HUDEP-2 (cell line): ENCODE measurements around the gene CACNA2D2.

ENCODE experiments used
- DNase-seq, 76 experiments: peaks; one replicate each; lab custom pipeline; 2025; ENCODE audit not compliant: unreplicated experiment in 76 of 76; lab: John Stamatoyannopoulos, UW

CACNA2D2 gene

GRCh38 chr3:50336452-50337174, 166.8 kb downstream of the CACNA2D2 start:
- peak in 5 of 76 experiments; percentile 45 to 65 (median 54) for DNase-seq

GRCh38 chr3:50334339-50335075, 168.9 kb downstream of the CACNA2D2 start:
- no peak for DNase-seq

GRCh38 chr3:50333744-50334328, 169.6 kb downstream of the CACNA2D2 start:
- DNase-seq: no peak

DNA sequence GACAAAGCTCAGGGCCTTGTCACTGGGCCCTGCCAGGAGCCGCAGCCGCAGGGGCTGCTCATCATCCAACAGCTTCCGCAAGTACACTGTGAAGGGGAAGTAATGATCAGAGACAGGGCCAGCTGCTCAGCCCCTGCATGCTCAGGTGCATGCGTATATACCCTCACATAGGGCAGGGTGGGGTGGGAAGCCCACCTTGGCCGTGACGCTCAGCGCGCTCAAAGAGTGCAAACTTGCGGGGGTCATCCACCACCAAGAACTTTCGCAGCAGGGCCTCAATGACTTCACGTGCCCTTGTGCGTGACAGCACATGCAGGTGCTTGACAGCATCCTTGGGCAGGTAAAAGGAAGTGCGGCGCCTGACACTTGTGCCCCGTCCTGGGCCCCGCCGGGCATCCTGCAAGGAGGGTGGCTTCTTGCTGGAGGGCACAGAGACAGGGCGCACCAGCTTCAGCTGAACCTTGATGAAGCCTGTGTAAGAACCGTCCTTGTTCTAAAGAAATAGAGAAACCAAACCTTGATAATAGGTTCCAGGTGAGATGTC, 172.0 kb downstream of the CACNA2D2 start:
- no peak for DNase-seq

- no peak for DNase-seq
These were observed 173.1 kb downstream of the CACNA2D2 start for GRCh38 chr3:50330330-50330729.

GRCh38 chr3:50327943-50328691, 175.3 kb downstream of the CACNA2D2 start, which contains the start of gene TUSC2:
TUSC2 (minus strand) TSS chr3:50328223; CDS start chr3:50328099, 124 bp downstream.
- DNase-seq: peak in 74 of 76 experiments; percentile 49 to 95 (median 89)

GRCh38 chr3:50327129-50327528, 176.3 kb downstream of the CACNA2D2 start:
- DNase-seq: no peak

- DNase-seq: no peak
These were observed 177.3 kb downstream of the CACNA2D2 start for GRCh38 chr3:50326182-50326541.

DNA sequence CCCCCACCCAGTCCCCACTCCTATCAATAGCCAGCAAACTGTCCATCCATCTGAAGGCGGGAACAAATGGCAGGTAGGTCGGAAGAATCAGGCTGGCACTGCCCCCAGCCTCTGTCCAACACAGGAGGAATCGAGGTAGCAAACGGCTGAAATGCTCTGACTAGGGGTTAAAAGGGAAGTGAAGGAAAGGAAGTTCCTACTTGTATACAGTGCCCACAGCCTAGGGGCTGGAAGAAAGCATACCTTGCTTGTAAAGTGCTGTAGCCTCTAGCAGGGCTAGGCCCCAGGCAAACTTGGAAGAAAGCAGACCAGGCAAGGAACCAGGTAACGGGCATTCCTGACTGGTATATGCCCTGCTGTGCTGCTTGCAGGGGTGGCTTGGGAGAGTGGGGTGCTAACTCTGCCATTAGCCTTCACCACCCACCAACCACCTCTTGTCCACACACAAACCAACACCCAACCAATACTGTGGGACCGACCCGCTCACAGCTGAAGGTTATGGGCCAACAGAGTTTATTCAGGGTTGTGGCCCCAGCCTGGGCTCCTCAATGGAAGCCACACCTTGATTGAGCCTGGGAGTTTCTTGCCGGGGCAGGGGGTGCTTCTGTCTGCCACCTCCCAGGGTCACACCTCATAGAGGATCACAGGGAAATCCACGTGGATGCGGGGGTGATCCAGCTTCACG, 177.8 kb downstream of the CACNA2D2 start:
- DNase-seq: no peak

DNA sequence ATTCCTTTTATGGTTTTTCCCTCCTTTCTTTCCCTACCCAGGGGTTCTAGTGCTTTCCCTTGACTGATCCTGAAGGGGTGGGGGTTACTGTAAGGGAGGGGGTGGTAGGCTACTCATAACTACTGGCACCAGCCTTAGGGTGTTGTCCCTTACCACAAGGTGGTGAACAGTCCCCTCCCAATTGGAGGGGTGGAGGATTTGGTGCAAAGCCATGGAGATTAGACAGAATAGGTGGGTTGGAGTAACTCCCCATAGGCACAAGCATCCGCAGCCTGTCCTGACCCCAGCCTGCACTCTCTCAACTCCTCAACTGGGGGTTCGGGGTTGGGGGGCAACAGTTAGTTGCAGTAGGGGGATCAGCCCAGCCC, 178.3 kb downstream of the CACNA2D2 start:
- DNase-seq: peak in 14 of 76 experiments; percentile 11 to 51 (median 22)

DNA sequence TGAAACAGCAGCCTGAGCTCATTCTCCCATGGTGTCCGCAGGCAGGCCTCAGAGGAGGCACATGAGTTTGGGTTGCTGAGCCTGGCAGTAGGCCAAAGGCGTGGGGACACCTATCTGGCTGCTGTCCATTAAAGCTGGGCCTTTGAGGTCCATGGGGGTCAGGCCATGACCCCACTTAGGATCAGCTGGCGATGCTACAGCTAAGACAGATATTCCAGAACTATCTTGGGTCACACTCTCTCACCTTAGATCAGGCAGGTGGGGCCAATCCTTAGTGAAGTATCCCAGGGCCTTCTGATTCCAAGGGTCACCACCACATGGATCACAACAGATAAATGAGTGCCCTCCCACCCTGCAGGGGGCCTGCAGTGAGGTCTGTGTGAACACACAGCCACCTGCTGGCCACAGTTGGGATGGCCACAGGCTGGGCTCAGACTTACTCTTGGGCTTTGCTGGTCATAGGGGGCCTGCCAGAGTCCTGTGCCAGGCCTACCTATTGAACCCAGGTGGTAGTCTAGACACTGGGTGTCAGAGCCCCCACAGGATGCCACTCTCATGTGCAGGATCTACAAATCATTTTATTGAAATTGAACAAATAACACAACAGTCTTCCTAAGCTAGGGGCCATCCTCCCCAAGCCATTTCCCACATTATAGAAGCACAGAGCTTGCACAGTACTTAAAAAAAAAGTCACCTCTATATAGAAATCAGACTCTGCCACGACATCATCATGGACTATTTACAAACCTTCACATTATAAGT, 178.9 kb downstream of the CACNA2D2 start:
- peak in 56 of 76 experiments; percentile 2 to 79 (median 49) for DNase-seq

- no peak for DNase-seq
These were observed 179.7 kb downstream of the CACNA2D2 start for GRCh38 chr3:50323614-50324199.

GRCh38 chr3:50323092-50323600, 180.3 kb downstream of the CACNA2D2 start:
- DNase-seq: no peak

DNA sequence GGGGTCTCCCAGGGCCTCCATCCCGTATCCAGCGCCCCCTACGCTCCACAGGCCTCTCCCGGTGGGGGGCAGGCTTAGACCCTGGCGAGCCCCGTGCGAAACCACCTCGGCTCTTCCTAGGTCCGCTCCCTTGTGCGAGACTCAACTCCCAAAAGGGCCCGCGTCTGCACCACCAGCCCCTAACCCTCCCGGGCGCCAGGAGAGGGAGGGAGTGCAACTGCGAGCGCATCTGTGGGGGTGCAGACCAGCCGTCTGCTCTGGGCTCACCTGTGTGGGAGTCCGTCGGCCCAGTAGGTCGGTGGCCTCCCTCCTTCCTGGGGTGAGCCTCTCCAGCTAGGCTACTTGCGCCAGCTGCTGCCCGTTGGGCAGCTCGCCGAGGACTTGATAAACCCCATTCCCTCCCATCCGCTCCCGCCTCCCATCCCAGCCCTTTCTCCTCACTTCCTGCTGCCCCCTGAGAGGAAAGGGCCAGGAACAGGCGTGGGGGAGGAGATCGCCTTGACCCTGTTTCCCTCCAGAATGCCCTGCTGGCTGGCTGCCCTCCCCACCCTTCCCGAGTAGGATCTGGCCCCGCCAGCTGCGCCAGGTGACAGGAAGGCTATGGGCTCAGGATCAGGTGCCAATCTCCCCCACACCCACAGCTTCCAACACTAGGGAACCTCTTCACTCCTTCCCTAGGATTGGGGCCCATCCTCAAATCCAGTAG, 180.9 kb downstream of the CACNA2D2 start, which contains the start of gene HYAL2:
Gene HYAL2 (minus strand): TSS at position 360 of the 706 bp plus-strand sequence. CDS start 2,256 bp downstream, outside the sequence.
- DNase-seq: no peak

- DNase-seq: no peak
These were observed 181.4 kb downstream of the CACNA2D2 start for GRCh38 chr3:50322115-50322385.

- peak in 73 of 76 experiments; percentile 18 to 99 (median 77) for DNase-seq
These were observed 181.9 kb downstream of the CACNA2D2 start for GRCh38 chr3:50321336-50322114.

- peak in 48 of 76 experiments; percentile 32 to 82 (median 64) for DNase-seq
These were observed 182.5 kb downstream of the CACNA2D2 start for GRCh38 chr3:50320853-50321335.
